Measurements from ENCODE around the gene TENM3.

TENM3 gene

GRCh38 chr4:182212211-182212761 lies 30.9 kb upstream of the TENM3 start:
- Histone ChIP-seq H3K4me3 (ENCODE audit: low read depth in 1 of 2, low read length in 2 of 2) (no peak overlapping the region), H2AFZ (ENCODE audit: low read depth, low read length) (no peak overlapping the region), H3K27ac (ENCODE audit: low read length) (no peak overlapping the region), H3K79me2 (ENCODE audit: insufficient read depth, low read length) (no peaks in the 10 kb centered on the region), H3K4me1 (ENCODE audit: insufficient read depth, low read length) (no peaks in the 10 kb centered on the region), H3K27me3 (ENCODE audit: insufficient read depth, low read length, poor library complexity) (no peaks in the 10 kb centered on the region), H3K36me3 (ENCODE audit: insufficient read depth, low read length) (no peaks in the 10 kb centered on the region), H3K9me3 (ENCODE audit: insufficient read depth, low read length, severe bottlenecking) (no peaks in the 10 kb centered on the region), H4K20me1 (ENCODE audit: insufficient read depth, low read length) (no peaks in the 10 kb centered on the region), H3K4me2 (ENCODE audit: insufficient read depth, low read length) (no peak overlapping the region), H3K9ac (ENCODE audit: low read depth, low read length) (no peak overlapping the region)
- ATAC-seq (ENCODE audit: insufficient read depth, low read depth) (no peak), DNase-seq (no peak)
- TF ChIP-seq EZH2 (IDR thresholded peaks at IDR 0.05; ENCODE audit: borderline replicate concordance, low read depth, low read length, severe bottlenecking) (no peak), CTCF (IDR thresholded peaks at IDR 0.05; ENCODE audit: borderline replicate concordance, extremely low read depth, low read length, poor library complexity, severe bottlenecking) (no peak)

GRCh38 chr4:182213004-182213403 lies 30.2 kb upstream of the TENM3 start:
- no peak overlapping the region for H2AFZ ChIP-seq (ENCODE audit: low read depth, low read length)
- DNase-seq (no peak), ATAC-seq (ENCODE audit: insufficient read depth, low read depth) (no peak)
- no peak overlapping the region for H3K4me2 ChIP-seq (ENCODE audit: insufficient read depth, low read length)
- no peaks in the 10 kb centered on the region for H3K36me3 ChIP-seq (ENCODE audit: insufficient read depth, low read length)
- H4K20me1 ChIP-seq (ENCODE audit: insufficient read depth, low read length) = no peaks in the 10 kb centered on the region
- no peak overlapping the region for H3K9ac ChIP-seq (ENCODE audit: low read depth, low read length)
- H3K4me3 ChIP-seq (ENCODE audit: low read depth in 1 of 2, low read length in 2 of 2) = no peak overlapping the region
- H3K9me3 ChIP-seq (ENCODE audit: insufficient read depth, low read length, severe bottlenecking) = no peaks in the 10 kb centered on the region
- H3K4me1 ChIP-seq (ENCODE audit: insufficient read depth, low read length) = no peaks in the 10 kb centered on the region
- H3K27ac ChIP-seq (ENCODE audit: low read length) = no peak overlapping the region
- no peaks in the 10 kb centered on the region for H3K27me3 ChIP-seq (ENCODE audit: insufficient read depth, low read length, poor library complexity)
- H3K79me2 ChIP-seq (ENCODE audit: insufficient read depth, low read length) = no peaks in the 10 kb centered on the region
- TF ChIP-seq CTCF (IDR thresholded peaks at IDR 0.05; ENCODE audit: borderline replicate concordance, extremely low read depth, low read length, poor library complexity, severe bottlenecking) (no peak), EZH2 (IDR thresholded peaks at IDR 0.05; ENCODE audit: borderline replicate concordance, low read depth, low read length, severe bottlenecking) (no peak)

- H3K36me3 ChIP-seq (ENCODE audit: insufficient read depth, low read length) = no peaks in the 10 kb centered on the region
- no peak overlapping the region for H2AFZ ChIP-seq (ENCODE audit: low read depth, low read length)
- H3K27ac ChIP-seq (ENCODE audit: low read length) = no peak overlapping the region
- no peaks in the 10 kb centered on the region for H4K20me1 ChIP-seq (ENCODE audit: insufficient read depth, low read length)
- ATAC-seq (ENCODE audit: insufficient read depth, low read depth) (no peak), DNase-seq (no peak)
- H3K4me2 ChIP-seq (ENCODE audit: insufficient read depth, low read length) = no peak overlapping the region
- H3K4me3 ChIP-seq (ENCODE audit: low read depth in 1 of 2, low read length in 2 of 2) = no peak overlapping the region
- TF ChIP-seq EZH2 (IDR thresholded peaks at IDR 0.05; ENCODE audit: borderline replicate concordance, low read depth, low read length, severe bottlenecking) (no peak), CTCF (IDR thresholded peaks at IDR 0.05; ENCODE audit: borderline replicate concordance, extremely low read depth, low read length, poor library complexity, severe bottlenecking) (no peak)
- H3K27me3 ChIP-seq (ENCODE audit: insufficient read depth, low read length, poor library complexity) = no peaks in the 10 kb centered on the region
- H3K79me2 ChIP-seq (ENCODE audit: insufficient read depth, low read length) = no peaks in the 10 kb centered on the region
- H3K4me1 ChIP-seq (ENCODE audit: insufficient read depth, low read length) = no peaks in the 10 kb centered on the region
- H3K9ac ChIP-seq (ENCODE audit: low read depth, low read length) = no peak overlapping the region
- no peaks in the 10 kb centered on the region for H3K9me3 ChIP-seq (ENCODE audit: insufficient read depth, low read length, severe bottlenecking)
Measured at GRCh38 chr4:182215148-182215547, 28.1 kb upstream of the TENM3 start.

GRCh38 chr4:182216005-182216404 lies 27.2 kb upstream of the TENM3 start:
- Histone ChIP-seq H3K27ac (ENCODE audit: low read length) (no peak overlapping the region), H3K4me3 (ENCODE audit: low read depth in 1 of 2, low read length in 2 of 2) (no peak overlapping the region), H3K9ac (ENCODE audit: low read depth, low read length) (no peak overlapping the region), H3K27me3 (ENCODE audit: insufficient read depth, low read length, poor library complexity) (no peaks in the 10 kb centered on the region), H3K4me2 (ENCODE audit: insufficient read depth, low read length) (no peak overlapping the region), H2AFZ (ENCODE audit: low read depth, low read length) (no peak overlapping the region), H3K79me2 (ENCODE audit: insufficient read depth, low read length) (no peaks in the 10 kb centered on the region), H3K4me1 (ENCODE audit: insufficient read depth, low read length) (no peaks in the 10 kb centered on the region), H3K36me3 (ENCODE audit: insufficient read depth, low read length) (no peaks in the 10 kb centered on the region), H3K9me3 (ENCODE audit: insufficient read depth, low read length, severe bottlenecking) (no peaks in the 10 kb centered on the region), H4K20me1 (ENCODE audit: insufficient read depth, low read length) (no peaks in the 10 kb centered on the region)
- DNase-seq (no peak), ATAC-seq (ENCODE audit: insufficient read depth, low read depth) (no peak)
- TF ChIP-seq CTCF (IDR thresholded peaks at IDR 0.05; ENCODE audit: borderline replicate concordance, extremely low read depth, low read length, poor library complexity, severe bottlenecking) (no peak), EZH2 (IDR thresholded peaks at IDR 0.05; ENCODE audit: borderline replicate concordance, low read depth, low read length, severe bottlenecking) (no peak)
